ENCODE results near the gene LRRC51. TPM values are rescaled to one million over a fixed set of nuclear protein-coding genes. Genes with fewer than 3 reads are reported as not detected.

LRRC51 gene
- total RNA-seq, 1 experiment from 2014 or later, result 5.8 TPM

- Histone ChIP-seq H3K9me3 (replicated peaks) (no peaks in the 10 kb centered on the region), H3K4me1 (peaks cover 7% of the 10 kb centered on the region; the same call in 1 of the 2 replicates), H3K27me3 (no peaks in the 10 kb centered on the region), H3K4me3 (no peak within 1 kb of the TSS), H3K36me3 (no peaks in the 10 kb centered on the region), H3K27ac (no peak within 1 kb of the TSS)
- DNase-seq, result no peak
These were observed 25.2 kb downstream of the LRRC51 start, which contains the start of gene TOMT for GRCh38 chr11:72105888-72106287. Gene TOMT, plus strand, starts transcription at chr11:72105924. Its CDS starts 28 bp downstream, at chr11:72105952.

- Histone ChIP-seq H3K27ac (peak overlapping the region; percentile 99), H3K36me3 (no peaks in the 10 kb centered on the region), H3K4me1 (peaks cover 5% of the 10 kb centered on the region), H3K9me3 (replicated peaks) (no peaks in the 10 kb centered on the region), H3K27me3 (no peaks in the 10 kb centered on the region), H3K4me3 (peak overlapping the region; percentile 75)
- no peak for DNase-seq
These were observed 30.9 kb downstream of the LRRC51 start for GRCh38 chr11:72111300-72112142.

- peak within 1 kb of the TSS; percentile 99 for H3K27ac ChIP-seq
- no peaks in the 10 kb centered on the region for H3K9me3 ChIP-seq (replicated peaks)
- peak within 1 kb of the TSS; percentile 75 for H3K4me3 ChIP-seq
- H3K36me3 ChIP-seq, result no peaks in the 10 kb centered on the region
- DNase-seq, result peak; percentile 98 to 99
- peaks cover 5% of the 10 kb centered on the region for H3K4me1 ChIP-seq
- H3K27me3 ChIP-seq, result no peaks in the 10 kb centered on the region
These were observed 31.7 kb downstream of the LRRC51 start, which contains the start of gene ANAPC15 for GRCh38 chr11:72112143-72112977. Gene ANAPC15, minus strand, starts transcription at chr11:72112695. Its CDS starts 1,419 bp downstream, at chr11:72111276.

- peak overlapping the region; percentile 75 for H3K4me3 ChIP-seq
- DNase-seq, result peak in 1 of 2 experiments; percentile 19
- H3K27ac ChIP-seq, result peak overlapping the region; percentile 99
- no peaks in the 10 kb centered on the region for H3K27me3 ChIP-seq
- no peaks in the 10 kb centered on the region for H3K36me3 ChIP-seq
- peaks cover 5% of the 10 kb centered on the region for H3K4me1 ChIP-seq
- H3K9me3 ChIP-seq (replicated peaks), result no peaks in the 10 kb centered on the region
These were observed 32.5 kb downstream of the LRRC51 start for GRCh38 chr11:72112978-72113808.

GRCh38 chr11:72114570-72114969, 33.9 kb downstream of the LRRC51 start:
- H3K4me3 ChIP-seq, result no peak overlapping the region
- DNase-seq, result no peak

GRCh38 chr11:72116019-72116755, 35.5 kb downstream of the LRRC51 start:
- no peak for DNase-seq
- Histone ChIP-seq H3K27me3 (no peaks in the 10 kb centered on the region), H3K4me3 (no peak overlapping the region), H3K4me1 (peaks cover 5% of the 10 kb centered on the region), H3K27ac (no peak overlapping the region), H3K9me3 (replicated peaks) (no peaks in the 10 kb centered on the region), H3K36me3 (no peaks in the 10 kb centered on the region)

More at GRCh38 chr11:72114570-72114969, 33.9 kb downstream of the LRRC51 start:
- H3K27ac ChIP-seq, result no peak overlapping the region
- H3K9me3 ChIP-seq (replicated peaks), result no peaks in the 10 kb centered on the region
- no peaks in the 10 kb centered on the region for H3K27me3 ChIP-seq
- peaks cover 5% of the 10 kb centered on the region for H3K4me1 ChIP-seq
- H3K36me3 ChIP-seq, result no peaks in the 10 kb centered on the region

GRCh38 chr11:72119198-72119597, 38.5 kb downstream of the LRRC51 start:
- Histone ChIP-seq H3K36me3 (no peaks in the 10 kb centered on the region), H3K9me3 (replicated peaks) (no peaks in the 10 kb centered on the region), H3K4me1 (no peaks in the 10 kb centered on the region), H3K4me3 (no peak overlapping the region), H3K27me3 (no peaks in the 10 kb centered on the region), H3K27ac (no peak overlapping the region)
- DNase-seq, result no peak

- Histone ChIP-seq H3K4me1 (no peaks in the 10 kb centered on the region), H3K9me3 (replicated peaks) (0 out of 2 replicates have a peak, but pooled peaks cover 2% of the 10 kb centered on the region), H3K4me3 (no peak overlapping the region), H3K27me3 (no peaks in the 10 kb centered on the region), H3K36me3 (no peaks in the 10 kb centered on the region), H3K27ac (no peak overlapping the region)
- no peak for DNase-seq
These were observed 40.3 kb downstream of the LRRC51 start for GRCh38 chr11:72120930-72121329.

GRCh38 chr11:72122607-72123006, 42.0 kb downstream of the LRRC51 start:
- Histone ChIP-seq H3K4me3 (no peak overlapping the region), H3K9me3 (replicated peaks) (0 out of 2 replicates have a peak, but pooled peaks cover 7% of the 10 kb centered on the region), H3K4me1 (no peaks in the 10 kb centered on the region), H3K27me3 (no peaks in the 10 kb centered on the region), H3K36me3 (no peaks in the 10 kb centered on the region), H3K27ac (no peak overlapping the region)
- no peak for DNase-seq

- no peak overlapping the region for H3K4me3 ChIP-seq
- H3K4me1 ChIP-seq, result no peaks in the 10 kb centered on the region
- H3K9me3 ChIP-seq (replicated peaks), result peaks cover 11% of the 10 kb centered on the region; the same call in 1 of the 2 replicates
- no peak overlapping the region for H3K27ac ChIP-seq
- no peaks in the 10 kb centered on the region for H3K36me3 ChIP-seq
- no peak for DNase-seq
- H3K27me3 ChIP-seq, result no peaks in the 10 kb centered on the region
These were observed 42.5 kb downstream of the LRRC51 start for GRCh38 chr11:72123117-72123653.

GRCh38 chr11:72124046-72124445, 43.4 kb downstream of the LRRC51 start:
- DNase-seq, result no peak
- H3K27ac ChIP-seq, result no peak overlapping the region
- no peaks in the 10 kb centered on the region for H3K4me1 ChIP-seq
- H3K27me3 ChIP-seq, result no peaks in the 10 kb centered on the region
- peaks cover 14% of the 10 kb centered on the region; the same call in 1 of the 2 replicates for H3K9me3 ChIP-seq (replicated peaks)
- H3K36me3 ChIP-seq, result no peaks in the 10 kb centered on the region
- no peak overlapping the region for H3K4me3 ChIP-seq

- Histone ChIP-seq H3K9me3 (replicated peaks) (peaks cover 14% of the 10 kb centered on the region; the same call in 1 of the 2 replicates), H3K4me1 (no peaks in the 10 kb centered on the region), H3K27me3 (no peaks in the 10 kb centered on the region), H3K36me3 (no peaks in the 10 kb centered on the region), H3K27ac (no peak overlapping the region), H3K4me3 (no peak overlapping the region)
- DNase-seq, result no peak
These were observed 45.3 kb downstream of the LRRC51 start for GRCh38 chr11:72125956-72126355.

GRCh38 chr11:72127923-72128322, 47.3 kb downstream of the LRRC51 start:
- H3K36me3 ChIP-seq, result no peaks in the 10 kb centered on the region
- peaks cover 14% of the 10 kb centered on the region; the same call in 1 of the 2 replicates for H3K9me3 ChIP-seq (replicated peaks)
- no peak overlapping the region for H3K4me3 ChIP-seq
- DNase-seq, result no peak
- no peaks in the 10 kb centered on the region for H3K4me1 ChIP-seq
- H3K27me3 ChIP-seq, result no peaks in the 10 kb centered on the region
- no peak overlapping the region for H3K27ac ChIP-seq

Data from SJCRH30 (cell line).